Measurements from ENCODE around the gene TIMM10. TPM values are rescaled to one million over a fixed set of nuclear protein-coding genes. Genes with fewer than 3 reads are reported as not detected.

Gene TIMM10
- total and polyA plus RNA-seq, 12 donors: 22.9 to 163 (median 51.5) TPM

DNA sequence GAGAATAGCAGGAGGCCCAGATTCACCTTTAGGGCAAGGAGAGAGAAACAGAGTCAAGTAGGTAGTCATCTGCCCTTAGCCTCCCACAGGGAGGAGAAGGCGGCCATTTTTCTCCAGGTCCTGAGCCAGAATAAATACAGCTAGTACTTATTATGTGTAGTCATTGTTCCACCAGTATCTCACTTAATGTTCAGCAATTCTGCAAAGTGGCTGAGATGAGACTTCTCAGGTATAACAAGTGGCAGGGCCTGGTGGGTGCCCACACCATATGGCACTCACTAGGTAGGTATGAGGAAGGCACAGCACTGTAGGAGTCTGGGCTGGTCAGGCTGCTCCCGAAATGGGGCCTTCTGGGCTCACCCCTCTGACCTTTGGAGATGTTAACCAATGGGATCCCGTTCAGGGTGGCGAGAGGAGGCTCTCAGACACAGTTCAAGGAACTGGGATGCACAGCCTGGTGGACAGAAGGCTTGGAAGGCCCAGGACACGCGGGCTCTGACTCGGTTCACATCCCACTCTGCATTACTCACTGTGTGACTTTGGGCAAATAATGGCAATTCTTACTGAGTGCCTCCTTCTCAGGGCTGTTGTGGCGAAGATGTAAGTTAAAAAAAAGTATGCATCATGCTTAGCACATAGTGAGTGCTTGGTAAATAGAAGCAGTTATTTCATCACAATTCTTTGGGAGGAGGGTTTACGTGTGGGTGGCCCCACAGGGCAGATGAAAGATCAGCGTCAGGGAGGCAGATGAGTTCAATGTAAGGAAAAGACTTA lies 45.1 kb downstream of the TIMM10 start:
- no peak for ATAC-seq
- 90 to 94% methylated on average over 10 of the region's 10 CpGs for WGBS, 2 donors
- intact Hi-C loops (cut with DNase I): loop anchor here in 1 of 10 donors (10.0 kb wide), 1 partner anchor 141 kb away; no protein-coding TSS in a partner anchor
- H3K4me1 ChIP-seq: peaks cover 8 to 31% (median 16%) of the 10 kb centered on the region in 9 donors
- no peaks in the 10 kb centered on the region for H3K9me3 ChIP-seq
- TF ChIP-seq, protein P1, sequence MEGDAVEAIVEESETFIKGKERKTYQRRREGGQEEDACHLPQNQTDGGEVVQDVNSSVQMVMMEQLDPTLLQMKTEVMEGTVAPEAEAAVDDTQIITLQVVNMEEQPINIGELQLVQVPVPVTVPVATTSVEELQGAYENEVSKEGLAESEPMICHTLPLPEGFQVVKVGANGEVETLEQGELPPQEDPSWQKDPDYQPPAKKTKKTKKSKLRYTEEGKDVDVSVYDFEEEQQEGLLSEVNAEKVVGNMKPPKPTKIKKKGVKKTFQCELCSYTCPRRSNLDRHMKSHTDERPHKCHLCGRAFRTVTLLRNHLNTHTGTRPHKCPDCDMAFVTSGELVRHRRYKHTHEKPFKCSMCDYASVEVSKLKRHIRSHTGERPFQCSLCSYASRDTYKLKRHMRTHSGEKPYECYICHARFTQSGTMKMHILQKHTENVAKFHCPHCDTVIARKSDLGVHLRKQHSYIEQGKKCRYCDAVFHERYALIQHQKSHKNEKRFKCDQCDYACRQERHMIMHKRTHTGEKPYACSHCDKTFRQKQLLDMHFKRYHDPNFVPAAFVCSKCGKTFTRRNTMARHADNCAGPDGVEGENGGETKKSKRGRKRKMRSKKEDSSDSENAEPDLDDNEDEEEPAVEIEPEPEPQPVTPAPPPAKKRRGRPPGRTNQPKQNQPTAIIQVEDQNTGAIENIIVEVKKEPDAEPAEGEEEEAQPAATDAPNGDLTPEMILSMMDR (IDR thresholded peaks at IDR 0.05): no peak
- DNase-seq: no peak
- peaks cover 0 to 35% (median 24%) of the 10 kb centered on the region in 7 donors for H3K27me3 ChIP-seq
- peaks cover 0 to 62% (median 8%) of the 10 kb centered on the region in 9 donors for H3K36me3 ChIP-seq
- H3K4me3 ChIP-seq: no peak overlapping the region
- H3K27ac ChIP-seq: no peak overlapping the region

DNA sequence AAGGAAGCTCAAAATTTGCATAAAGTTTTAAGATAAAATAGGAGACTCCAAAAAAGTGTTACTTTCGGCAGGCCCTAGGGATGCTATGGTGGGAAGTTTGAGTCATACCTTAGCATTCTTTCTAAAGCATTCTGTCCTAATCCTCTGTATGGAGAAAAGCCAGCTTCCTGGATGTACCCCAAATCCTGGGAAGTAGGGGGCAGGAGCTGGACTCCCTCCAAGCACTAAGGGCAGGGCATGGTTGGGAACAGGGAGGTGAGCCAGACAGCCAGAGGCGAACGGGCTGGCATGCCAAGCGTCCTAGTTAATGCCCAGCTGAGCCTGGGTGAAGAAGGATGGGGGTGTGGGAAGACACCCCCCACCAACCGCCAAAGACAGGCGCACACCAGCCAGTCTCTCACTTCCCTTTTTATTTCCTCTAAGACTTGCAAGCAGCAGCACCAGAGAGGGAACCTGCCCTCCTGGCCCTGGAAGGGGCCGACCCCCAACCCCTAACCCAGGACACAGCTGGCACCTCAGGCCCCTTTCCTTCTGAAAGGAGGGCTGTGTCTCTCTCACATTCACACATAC lies 46.3 kb downstream of the TIMM10 start:
- peaks cover 0 to 51% (median 8%) of the 10 kb centered on the region in 9 donors for H3K36me3 ChIP-seq
- ATAC-seq: peak in 1 of 8 donors; percentile 42
- H3K27me3 ChIP-seq: peaks cover 0 to 35% (median 24%) of the 10 kb centered on the region in 7 donors
- no peak for DNase-seq
- WGBS, 2 donors: 84 to 86% methylated on average over 7 of the region's 7 CpGs
- H3K27ac ChIP-seq: no peak overlapping the region
- TF ChIP-seq, protein P1 (IDR thresholded peaks at IDR 0.05): no peak
- peaks cover 8 to 31% (median 16%) of the 10 kb centered on the region in 9 donors for H3K4me1 ChIP-seq
- H3K4me3 ChIP-seq: no peak overlapping the region
- H3K9me3 ChIP-seq: no peaks in the 10 kb centered on the region
- intact Hi-C loops (cut with DNase I): loop anchor here in 3 of 10 donors (5.0 to 10.0 kb wide), 2 partner anchors 137 to 139 kb away; no protein-coding TSS in a partner anchor

DNA sequence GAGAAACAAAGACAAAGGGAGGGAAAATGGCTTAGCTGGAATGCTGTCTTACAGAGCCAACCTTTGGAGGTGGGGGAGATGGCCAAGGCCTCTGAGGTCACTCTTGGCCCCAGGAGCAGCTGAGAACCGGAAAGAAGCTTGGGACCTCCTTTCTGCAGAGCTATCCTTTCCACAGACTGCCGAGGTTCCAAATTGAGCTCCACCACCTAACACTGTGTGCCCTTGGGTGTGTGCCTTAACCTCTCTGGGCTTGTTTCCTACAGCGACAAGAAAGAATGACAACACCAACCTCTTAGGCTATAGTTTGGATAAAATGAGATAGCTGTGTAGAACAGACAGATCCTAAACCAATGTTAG lies 47.0 kb downstream of the TIMM10 start:
- WGBS, 2 donors: 58 to 61% methylated on average over 3 of the region's 3 CpGs
- peaks cover 0 to 44% (median 8%) of the 10 kb centered on the region in 9 donors for H3K36me3 ChIP-seq
- intact Hi-C loops (cut with DNase I): loop anchor here in 4 of 10 donors (2.0 to 10.0 kb wide), 3 partner anchors 25 to 139 kb away; no protein-coding TSS in a partner anchor

More for the DNA sequence above, 47.0 kb downstream of the TIMM10 start:
- Histone ChIP-seq H3K4me3 (peak overlapping the region in 1 of 10 donors; percentile 55), H3K27ac (no peak overlapping the region), H3K4me1 (peaks cover 8 to 31% (median 16%) of the 10 kb centered on the region in 9 donors), H3K9me3 (no peaks in the 10 kb centered on the region), H3K27me3 (peaks cover 0 to 35% (median 24%) of the 10 kb centered on the region in 7 donors)
- DNase-seq (no peak), ATAC-seq (no peak)
- TF ChIP-seq, protein P1 (IDR thresholded peaks at IDR 0.05): no peak

Data from heart right ventricle (tissue), 16 donors.